Measurements from ENCODE around the gene GEMIN7. TPM values are rescaled to one million over a fixed set of nuclear protein-coding genes. Genes with fewer than 3 reads are reported as not detected.

GEMIN7 gene
- total and polyA plus RNA-seq, 2 of the 4 experiments (the other 2 are of a cell fraction), result 27.2 to 53.0 TPM

DNA sequence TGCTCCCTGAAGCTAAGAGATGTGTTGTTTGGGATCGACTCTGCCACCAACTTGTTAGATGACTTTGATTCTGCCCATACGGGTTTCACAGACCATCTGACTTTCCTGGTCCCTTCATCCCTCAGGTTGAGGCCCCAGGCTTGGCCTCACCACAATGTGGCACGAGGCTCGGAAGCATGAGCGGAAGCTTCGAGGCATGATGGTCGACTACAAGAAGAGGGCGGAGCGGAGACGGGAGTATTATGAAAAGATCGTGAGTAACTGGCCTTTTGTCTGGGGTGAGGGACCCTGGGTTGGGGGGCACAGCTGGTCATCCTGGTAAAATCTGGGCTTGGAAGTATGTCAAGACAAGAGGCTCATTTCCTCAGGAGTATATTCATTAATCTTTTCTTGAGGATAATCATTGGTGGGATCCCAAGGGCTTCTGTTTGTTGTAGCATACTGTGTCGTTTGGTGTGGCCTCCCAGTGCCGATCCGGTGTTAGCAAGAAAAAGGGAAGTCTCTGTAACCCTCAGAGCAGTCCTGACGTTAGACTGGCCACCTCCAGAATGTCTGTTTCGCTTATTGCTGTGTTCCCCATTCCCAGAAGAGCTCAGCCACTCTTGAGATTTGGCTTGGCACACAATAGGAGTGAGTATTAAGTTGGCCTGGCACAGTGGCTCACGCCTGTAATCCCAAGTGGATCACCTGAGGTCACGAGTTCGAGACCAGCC lies 38.8 kb upstream of the GEMIN7 start:
- Histone ChIP-seq H2BK15ac (ENCODE audit: low read depth, low read length) (no peak overlapping the region), H3K9ac (ENCODE audit: low read depth, low read length) (peak overlapping the region; percentile 95; the same call in 1 of the 2 replicates), H3K14ac (replicated peaks; ENCODE audit: low read depth, low read length) (no peak overlapping the region), H2AFZ (replicated peaks; ENCODE audit: low read length, poor library complexity) (no peak overlapping the region), H3K27ac (ENCODE audit: insufficient read depth, low read length) (no peak overlapping the region), H3K56ac (ENCODE audit: extremely low read depth, insufficient read depth, low read length) (no peak overlapping the region), H4K8ac (ENCODE audit: low read depth in 2 of 2, low read length in 2 of 2) (no peak overlapping the region), H4K20me1 (ENCODE audit: insufficient read depth, low read length) (peaks cover 54% of the 10 kb centered on the region), H3K9me3 (ENCODE audit: control insufficient read depth, insufficient read depth, low read length) (no peaks in the 10 kb centered on the region), H2BK120ac (ENCODE audit: low read depth, low read length) (no peak overlapping the region), H2AK9ac (replicated peaks; ENCODE audit: low read depth, low read length, poor library complexity) (peak overlapping the region; percentile 89), H4K5ac (ENCODE audit: low read depth, low read length) (no peak overlapping the region), H3K36me3 (ENCODE audit: control insufficient read depth, insufficient read depth, low read length) (peaks cover 39% of the 10 kb centered on the region), H3K79me1 (ENCODE audit: low read depth in 1 of 2, low read length in 2 of 2) (peaks cover 29 to 47% of the 10 kb centered on the region in 2 experiments), H2BK20ac (ENCODE audit: low read depth, low read length) (no peak overlapping the region), H3K4me2 (ENCODE audit: low read depth, low read length) (peak overlapping the region; percentile 93), H2AK5ac (ENCODE audit: low read depth, low read length) (no peak overlapping the region), H3K4me3 (ENCODE audit: insufficient read depth, low read depth, low read length) (peak overlapping the region; percentile 91; the same call in 1 of the 2 replicates), H3K18ac (ENCODE audit: low read depth, low read length) (no peak overlapping the region), H3K4ac (ENCODE audit: low read depth, low read length) (no peak overlapping the region), H3K27me3 (ENCODE audit: control insufficient read depth, insufficient read depth, low read length) (no peaks in the 10 kb centered on the region), H3K9me1 (ENCODE audit: insufficient read depth, low read length) (peaks cover 15% of the 10 kb centered on the region), H3K4me1 (ENCODE audit: control insufficient read depth, insufficient read depth, low read length) (peaks cover 11% of the 10 kb centered on the region), H4K91ac (ENCODE audit: insufficient read depth, low read depth, low read length) (no peak overlapping the region), H2BK5ac (ENCODE audit: low read depth, low read length, poor library complexity, severe bottlenecking) (no peak overlapping the region), H3K23ac (ENCODE audit: low read depth, low read length) (no peak overlapping the region)
- intact Hi-C loops (cut with micrococcal nuclease) (no loop called here), dilution Hi-C loops (cut with HindIII; ENCODE audit: low sequenced_read_pairs, unreplicated experiment) (no loop called here), in situ Hi-C loops (cut with MboI; ENCODE audit: low sequenced_read_pairs) (no loop called here)
- 90% methylated on average over 6 of the region's 19 CpGs; no CpG with 5 or more reads in 1 of the 2 experiments for WGBS, 2 experiments (ENCODE audit: extremely low coverage in 2 of 2, insufficient read length in 1 of 2)
- TF ChIP-seq BHLHE40 (IDR thresholded peaks at IDR 0.05; ENCODE audit: low read depth, low read length) (no peak), CHD1 (IDR thresholded peaks at IDR 0.05; ENCODE audit: low read depth, low read length) (no peak), POLR2A (IDR thresholded peaks at IDR 0.05; ENCODE audit: low read depth, low read length) (no peak), RCOR1 (IDR thresholded peaks at IDR 0.05; ENCODE audit: insufficient replicate concordance, low read length) (no peak)
- TF ChIP-seq, protein P1, sequence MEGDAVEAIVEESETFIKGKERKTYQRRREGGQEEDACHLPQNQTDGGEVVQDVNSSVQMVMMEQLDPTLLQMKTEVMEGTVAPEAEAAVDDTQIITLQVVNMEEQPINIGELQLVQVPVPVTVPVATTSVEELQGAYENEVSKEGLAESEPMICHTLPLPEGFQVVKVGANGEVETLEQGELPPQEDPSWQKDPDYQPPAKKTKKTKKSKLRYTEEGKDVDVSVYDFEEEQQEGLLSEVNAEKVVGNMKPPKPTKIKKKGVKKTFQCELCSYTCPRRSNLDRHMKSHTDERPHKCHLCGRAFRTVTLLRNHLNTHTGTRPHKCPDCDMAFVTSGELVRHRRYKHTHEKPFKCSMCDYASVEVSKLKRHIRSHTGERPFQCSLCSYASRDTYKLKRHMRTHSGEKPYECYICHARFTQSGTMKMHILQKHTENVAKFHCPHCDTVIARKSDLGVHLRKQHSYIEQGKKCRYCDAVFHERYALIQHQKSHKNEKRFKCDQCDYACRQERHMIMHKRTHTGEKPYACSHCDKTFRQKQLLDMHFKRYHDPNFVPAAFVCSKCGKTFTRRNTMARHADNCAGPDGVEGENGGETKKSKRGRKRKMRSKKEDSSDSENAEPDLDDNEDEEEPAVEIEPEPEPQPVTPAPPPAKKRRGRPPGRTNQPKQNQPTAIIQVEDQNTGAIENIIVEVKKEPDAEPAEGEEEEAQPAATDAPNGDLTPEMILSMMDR (conservative IDR thresholded peaks at IDR 0.05; ENCODE audit: low read depth, low read length), result no peak
- ChIA-PET POLR2A (ENCODE audit: unreplicated experiment) (no interaction called here), CTCF (interaction anchor here (0.9 kb wide), 1 partner anchor 19 kb away, joined by 5 read pairs; no protein-coding TSS in a partner anchor)
- BruUV-seq (replicated peaks), result no TSS peak
- ATAC-seq (ENCODE audit: low read depth) (no peak), DNase-seq (no peak)
